WTC11 (cell line): ENCODE measurements around the gene PTGES2.

Source experiments
- CREM ChIP-seq: sonication (generic); formaldehyde crosslinking; IDR thresholded peaks from 2 replicates; pipeline ENCODE4 v1.8.1; 2022; ENCODE audit warnings: mild to moderate bottlenecking, missing genetic modification reagents, moderate library complexity
- ELF4 ChIP-seq: sonication (generic); formaldehyde crosslinking; IDR thresholded peaks from 2 replicates; pipeline ENCODE4 v1.8.1; 2022; ENCODE audit warnings: low read depth, mild to moderate bottlenecking, moderate library complexity, missing genetic modification reagents
- FOXK1 ChIP-seq: sonication (generic); formaldehyde crosslinking; IDR thresholded peaks from 2 replicates; pipeline ENCODE4 v1.8.0; 2022; ENCODE audit warnings: mild to moderate bottlenecking, moderate library complexity, missing genetic modification reagents
- FOXP4 ChIP-seq: sonication (generic); formaldehyde crosslinking; IDR thresholded peaks from 2 replicates; pipeline ENCODE4 v1.8.0; 2022; ENCODE audit warnings: mild to moderate bottlenecking, missing genetic modification reagents
- NFYB ChIP-seq: sonication (generic); formaldehyde crosslinking; conservative IDR thresholded peaks from 2 replicates; pipeline ENCODE4 v1.8.0; 2022; ENCODE audit warnings: low read depth, missing genetic modification reagents
- NR2C2 ChIP-seq: sonication (generic); formaldehyde crosslinking; IDR thresholded peaks from 2 replicates; pipeline ENCODE4 v1.8.0; 2022; ENCODE audit warnings: mild to moderate bottlenecking, missing genetic modification reagents
- RELA ChIP-seq: sonication (generic); formaldehyde crosslinking; IDR thresholded peaks from 2 replicates; pipeline ENCODE4 v1.8.1; 2022; ENCODE audit warnings: missing genetic modification reagents, mild to moderate bottlenecking, borderline replicate concordance
- SMAD4 ChIP-seq: sonication (generic); formaldehyde crosslinking; IDR thresholded peaks from 2 replicates; pipeline ENCODE4 v1.8.0; 2022; ENCODE audit warnings: mild to moderate bottlenecking, missing genetic modification reagents
- SP1 ChIP-seq: sonication (generic); formaldehyde crosslinking; conservative IDR thresholded peaks from 2 replicates; pipeline ENCODE4 v1.8.1; 2022; ENCODE audit warnings: missing genetic modification reagents
- TP53 ChIP-seq: sonication (generic); formaldehyde crosslinking; IDR thresholded peaks from 2 replicates; pipeline ENCODE4 v1.8.1; 2023; ENCODE audit warnings: mild to moderate bottlenecking, missing genetic modification reagents
- TF ChIP-seq, protein P1 (sequence below): fragments of 200-600 bp; IDR thresholded peaks from 2 replicates; pipeline ENCODE4 v1.8.0; 2022; ENCODE audit warnings: antibody characterized with exemption
- TF ChIP-seq, protein P2 (sequence below): sonication (generic); formaldehyde crosslinking; IDR thresholded peaks from 2 replicates; pipeline ENCODE4 v1.8.1; 2022; ENCODE audit warnings: mild to moderate bottlenecking, moderate library complexity, missing genetic modification reagents

- TF ChIP-seq TP53 (CRISPR knock-in tag) (no peak), ELF4 (no peak), CREM (CRISPR knock-in tag) (no peak), SMAD4 (CRISPR knock-in tag) (no peak), NR2C2 (CRISPR knock-in tag) (no peak), FOXK1 (CRISPR knock-in tag) (no peak), SP1 (CRISPR knock-in tag) (no peak), FOXP4 (no peak), NFYB (CRISPR knock-in tag) (no peak), RELA (no peak)
- TF ChIP-seq, protein P1, sequence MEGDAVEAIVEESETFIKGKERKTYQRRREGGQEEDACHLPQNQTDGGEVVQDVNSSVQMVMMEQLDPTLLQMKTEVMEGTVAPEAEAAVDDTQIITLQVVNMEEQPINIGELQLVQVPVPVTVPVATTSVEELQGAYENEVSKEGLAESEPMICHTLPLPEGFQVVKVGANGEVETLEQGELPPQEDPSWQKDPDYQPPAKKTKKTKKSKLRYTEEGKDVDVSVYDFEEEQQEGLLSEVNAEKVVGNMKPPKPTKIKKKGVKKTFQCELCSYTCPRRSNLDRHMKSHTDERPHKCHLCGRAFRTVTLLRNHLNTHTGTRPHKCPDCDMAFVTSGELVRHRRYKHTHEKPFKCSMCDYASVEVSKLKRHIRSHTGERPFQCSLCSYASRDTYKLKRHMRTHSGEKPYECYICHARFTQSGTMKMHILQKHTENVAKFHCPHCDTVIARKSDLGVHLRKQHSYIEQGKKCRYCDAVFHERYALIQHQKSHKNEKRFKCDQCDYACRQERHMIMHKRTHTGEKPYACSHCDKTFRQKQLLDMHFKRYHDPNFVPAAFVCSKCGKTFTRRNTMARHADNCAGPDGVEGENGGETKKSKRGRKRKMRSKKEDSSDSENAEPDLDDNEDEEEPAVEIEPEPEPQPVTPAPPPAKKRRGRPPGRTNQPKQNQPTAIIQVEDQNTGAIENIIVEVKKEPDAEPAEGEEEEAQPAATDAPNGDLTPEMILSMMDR: no peak
- TF ChIP-seq, protein P2, sequence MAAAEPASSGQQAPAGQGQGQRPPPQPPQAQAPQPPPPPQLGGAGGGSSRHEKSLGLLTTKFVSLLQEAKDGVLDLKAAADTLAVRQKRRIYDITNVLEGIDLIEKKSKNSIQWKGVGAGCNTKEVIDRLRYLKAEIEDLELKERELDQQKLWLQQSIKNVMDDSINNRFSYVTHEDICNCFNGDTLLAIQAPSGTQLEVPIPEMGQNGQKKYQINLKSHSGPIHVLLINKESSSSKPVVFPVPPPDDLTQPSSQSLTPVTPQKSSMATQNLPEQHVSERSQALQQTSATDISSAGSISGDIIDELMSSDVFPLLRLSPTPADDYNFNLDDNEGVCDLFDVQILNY (CRISPR knock-in tag): no peak
Measured at GRCh38 chr9:128141604-128142003, 14.1 kb upstream of the PTGES2 start.
